ENCODE results near the gene VMP1. TPM values are rescaled to one million over a fixed set of nuclear protein-coding genes. Genes with fewer than 3 reads are reported as not detected.

Gene VMP1
- total RNA-seq, 1 experiment from 2014 or later, result 83.1 TPM

- no peak overlapping the region for H3K56ac ChIP-seq (ENCODE audit: insufficient read length, low read depth, low read length)
- Mint-ChIP-seq H3K36me3 (ENCODE audit: insufficient read depth in 1 of 3, low read depth in 3 of 3) (peaks cover 0 to 8% (median 0%) of the 10 kb centered on the region in 3 experiments; a peak in 3 of 7 replicates), H3K27me3 (ENCODE audit: low read depth) (no peaks in the 10 kb centered on the region), H3K4me1 (peaks cover 15% of the 10 kb centered on the region in 2 experiments), H3K27ac (0 out of 7 replicates have a peak overlapping the region, but pooled peaks of 1 of the 3 experiments have one; percentile 18), H3K4me3 (no peak overlapping the region), H3K9me3 (no peaks in the 10 kb centered on the region)
- no peak overlapping the region for H3K4ac ChIP-seq (ENCODE audit: low read depth, low read length)
- H2BK120ac ChIP-seq (ENCODE audit: low read depth, low read length, poor library complexity, severe bottlenecking), result no peak overlapping the region
- no peak for DNase-seq
- no peak overlapping the region for H4K91ac ChIP-seq (ENCODE audit: insufficient read length, low read depth, low read length)
- no peak overlapping the region for H4K5ac ChIP-seq (ENCODE audit: insufficient read length, low read depth, low read length)
- H2BK15ac ChIP-seq (ENCODE audit: low read depth, low read length), result no peak overlapping the region
- no peak overlapping the region for H2BK20ac ChIP-seq (ENCODE audit: low read depth, low read length, poor library complexity, severe bottlenecking)
- no peak overlapping the region for H3K4me2 ChIP-seq (ENCODE audit: insufficient read depth, insufficient read length, low read length)
- H2AFZ ChIP-seq (ENCODE audit: low read length), result no peak overlapping the region
- H3K79me2 ChIP-seq (ENCODE audit: insufficient read depth, low read length), result no peaks in the 10 kb centered on the region
- no peak overlapping the region for H4K8ac ChIP-seq (replicated peaks; ENCODE audit: insufficient read length, low read depth, low read length)
- H3K18ac ChIP-seq (ENCODE audit: insufficient read length, low read depth, low read length), result no peak overlapping the region
- no peaks in the 10 kb centered on the region for H3K9me3 ChIP-seq (ENCODE audit: control insufficient read depth, low read depth, low read length)
- TF ChIP-seq, protein P1, sequence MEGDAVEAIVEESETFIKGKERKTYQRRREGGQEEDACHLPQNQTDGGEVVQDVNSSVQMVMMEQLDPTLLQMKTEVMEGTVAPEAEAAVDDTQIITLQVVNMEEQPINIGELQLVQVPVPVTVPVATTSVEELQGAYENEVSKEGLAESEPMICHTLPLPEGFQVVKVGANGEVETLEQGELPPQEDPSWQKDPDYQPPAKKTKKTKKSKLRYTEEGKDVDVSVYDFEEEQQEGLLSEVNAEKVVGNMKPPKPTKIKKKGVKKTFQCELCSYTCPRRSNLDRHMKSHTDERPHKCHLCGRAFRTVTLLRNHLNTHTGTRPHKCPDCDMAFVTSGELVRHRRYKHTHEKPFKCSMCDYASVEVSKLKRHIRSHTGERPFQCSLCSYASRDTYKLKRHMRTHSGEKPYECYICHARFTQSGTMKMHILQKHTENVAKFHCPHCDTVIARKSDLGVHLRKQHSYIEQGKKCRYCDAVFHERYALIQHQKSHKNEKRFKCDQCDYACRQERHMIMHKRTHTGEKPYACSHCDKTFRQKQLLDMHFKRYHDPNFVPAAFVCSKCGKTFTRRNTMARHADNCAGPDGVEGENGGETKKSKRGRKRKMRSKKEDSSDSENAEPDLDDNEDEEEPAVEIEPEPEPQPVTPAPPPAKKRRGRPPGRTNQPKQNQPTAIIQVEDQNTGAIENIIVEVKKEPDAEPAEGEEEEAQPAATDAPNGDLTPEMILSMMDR (conservative IDR thresholded peaks at IDR 0.05), result no peak
- no peaks in the 10 kb centered on the region for H3K79me1 ChIP-seq (ENCODE audit: insufficient read depth, low read depth, low read length, poor library complexity, severe bottlenecking)
- H3K14ac ChIP-seq (ENCODE audit: insufficient read depth, low read length), result no peak overlapping the region
- H3K27ac ChIP-seq (ENCODE audit: insufficient read length, low read depth, low read length), result no peak overlapping the region
- no peak overlapping the region for H2BK5ac ChIP-seq (ENCODE audit: insufficient read length, low read length)
- WGBS (ENCODE audit: extremely low coverage, insufficient read length, low lambda C conversion rate), result no CpG with 5 or more reads among the region's 4 CpGs
- no peaks in the 10 kb centered on the region for H3K27me3 ChIP-seq (ENCODE audit: insufficient read depth, low read length)
- H2AK5ac ChIP-seq (ENCODE audit: insufficient read length, low read length), result no peak overlapping the region
- no peak overlapping the region for H3T11ph ChIP-seq (ENCODE audit: low read length)
- H3K4me1 ChIP-seq (ENCODE audit: insufficient read depth, low read length), result peaks cover 5% of the 10 kb centered on the region; the same call in 1 of the 2 replicates
- no peak overlapping the region for H3K23ac ChIP-seq (ENCODE audit: insufficient read length, low read depth, low read length)
- H3K23me2 ChIP-seq (ENCODE audit: insufficient read length, low read depth, low read length, poor library complexity, severe bottlenecking), result no peaks in the 10 kb centered on the region
- H3K9ac ChIP-seq (ENCODE audit: extremely low read depth, insufficient read length, low read length), result no peak overlapping the region
- no peaks in the 10 kb centered on the region for H4K20me1 ChIP-seq (ENCODE audit: control insufficient read depth, insufficient read depth, insufficient read length)
- H2BK12ac ChIP-seq (ENCODE audit: insufficient read length, low read depth, low read length), result no peak overlapping the region
Observed at GRCh38 chr17:59790910-59791309, 83.5 kb downstream of the VMP1 start.

Data from H9 (cell line).